GM12892 (cell line): Measurements from ENCODE around the gene ZNF362.

Experiments
- POLR2A ChIP-seq: IDR thresholded peaks from 2 replicates; pipeline ENCODE4 v1.6.1; 2011; ENCODE audit warnings: low read depth, low read length, control low read depth
- POLR2AphosphoS5 ChIP-seq: IDR thresholded peaks from 2 replicates; pipeline ENCODE4 v1.6.1; 2011; ENCODE audit warnings: low read depth, low read length, control low read depth
- TAF1 ChIP-seq: IDR thresholded peaks from 2 replicates; pipeline ENCODE4 v1.6.1; 2011; ENCODE audit warnings: low read depth, mild to moderate bottlenecking, control low read depth, low read length, borderline replicate concordance

DNA sequence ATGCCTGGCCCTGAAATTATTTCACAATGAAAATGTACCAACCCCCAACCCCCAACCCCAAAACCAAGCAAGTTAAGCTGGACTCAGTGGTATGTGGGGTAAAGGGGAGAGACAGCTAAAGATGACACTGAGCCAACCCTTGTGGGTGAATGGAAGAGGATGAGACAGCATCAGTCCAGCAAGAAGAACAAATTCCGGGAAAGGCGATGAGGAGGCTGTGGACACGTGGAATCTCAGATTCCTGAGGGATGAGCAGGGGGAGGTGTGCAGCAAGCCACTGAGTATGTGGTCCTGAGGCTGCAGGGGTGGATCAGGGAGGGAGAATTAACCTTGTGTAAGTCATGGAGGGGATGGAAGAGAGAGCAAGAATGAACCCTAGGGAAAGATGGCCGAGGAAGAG, 14.4 kb upstream of the ZNF362 start:
- TF ChIP-seq TAF1: no peak
- no peak for TF ChIP-seq POLR2AphosphoS5
- no peak for TF ChIP-seq POLR2A
